HepG2 (cell line): Measurements from ENCODE around the gene ZCCHC24. TPM values are rescaled to one million over a fixed set of nuclear protein-coding genes. Genes with fewer than 3 reads are reported as not detected.

ENCODE experiments used
- CBX1 ChIP-seq: IDR thresholded peaks from one replicate; pipeline ENCODE4 v1.6.1; 2016; ENCODE audit warnings: antibody characterized with exemption, low read depth
- GATAD1 ChIP-seq: IDR thresholded peaks from 2 replicates; pipeline ENCODE4 v1.6.1; 2016; ENCODE audit warnings: missing genetic modification reagents, missing compliant biosample characterization
- KLF11 ChIP-seq: IDR thresholded peaks from 2 replicates; pipeline ENCODE4 v1.6.1; 2016; ENCODE audit warnings: missing compliant biosample characterization
- PHF20 ChIP-seq: sonication (generic); formaldehyde crosslinking; IDR thresholded peaks from 2 replicates; pipeline ENCODE4 v1.5.0; 2020; ENCODE audit warnings: mild to moderate bottlenecking, missing genetic modification reagents
- ZEB1 ChIP-seq: IDR thresholded peaks from 2 replicates; pipeline ENCODE4 v1.6.1; 2012; ENCODE audit warnings: mild to moderate bottlenecking, low read depth, inconsistent platforms; ENCODE audit not compliant: insufficient replicate concordance
- ZNF160 ChIP-seq: sonication (generic); formaldehyde crosslinking; IDR thresholded peaks from 2 replicates; pipeline ENCODE4 v1.8.0; 2022; ENCODE audit warnings: mild to moderate bottlenecking, inconsistent platforms, missing genetic modification reagents
- ZSCAN25 ChIP-seq: sonication (generic); formaldehyde crosslinking; IDR thresholded peaks from 2 replicates; pipeline ENCODE4 v1.8.0; 2022; ENCODE audit warnings: mild to moderate bottlenecking, missing genetic modification reagents
- polyA plus RNA-seq, 8 experiments: library from polyadenylated mRNA; depleted of rRNA in 3 of 8; stranded (reverse) in 7 of 8; unstranded in 1 of 8; fragments of >200 nt; fragmentation: Illumina TruSeq in 4 of 8; extraction: Trizol in 4 of 8; gene quantifications; 2 replicates each; pipeline versions ENCODE4 v1.2.1 to v1.2.3, GENCODE V29; 2011 to 2016; ENCODE audit warnings: low read depth in 4 of 8, missing spikeins in 1 of 8, mixed read lengths in 1 of 8; ENCODE audit not compliant: insufficient read depth in 1 of 8
- total RNA-seq, 5 experiments: library from RNA; depleted of rRNA; stranded (reverse); fragments of >200 nt; fragmentation: Illumina TruSeq; extraction: Trizol; gene quantifications; 2 replicates each; pipeline ENCODE4 v1.2.3, GENCODE V29; 2016; ENCODE audit warnings: low read depth in 1 of 5
- TF ChIP-seq, protein P1 (sequence below): sonication (generic); formaldehyde crosslinking; IDR thresholded peaks from 2 replicates; pipeline ENCODE4 v1.4.0; 2020; ENCODE audit warnings: mild to moderate bottlenecking, missing genetic modification reagents
- TF ChIP-seq, protein P2 (sequence below): sonication (generic); formaldehyde crosslinking; IDR thresholded peaks from 2 replicates; pipeline ENCODE4 v1.9.0; 2021; ENCODE audit warnings: missing genetic modification reagents, mild to moderate bottlenecking, borderline replicate concordance
- TF ChIP-seq, protein P3 (sequence below), 2 experiments: fragments of 450-650 bp in 1 of 2; sonication (generic) in 1 of 2; formaldehyde crosslinking; IDR thresholded peaks; 2 replicates each; pipeline versions ENCODE4 v1.5.0 to v1.8.0; 2020 to 2022; ENCODE audit warnings: mild to moderate bottlenecking in 1 of 2, missing genetic modification reagents in 1 of 2
- TF ChIP-seq, protein P4 (sequence below), 2 experiments: fragments of 450-650 bp in 1 of 2; sonication (generic) in 1 of 2; formaldehyde crosslinking in 1 of 2; IDR thresholded peaks; 2 replicates each; pipeline versions ENCODE4 v1.6.1 to v1.8.0; 2016 to 2022; ENCODE audit warnings: antibody characterized with exemption in 1 of 2, mild to moderate bottlenecking in 1 of 2, missing genetic modification reagents in 1 of 2

Gene ZCCHC24
- total and polyA plus RNA-seq, 2 of the 13 experiments (the other 11 are each of a cell fraction or from before 2014, with no cell fraction given): 3.1 to 7.9 TPM

DNA sequence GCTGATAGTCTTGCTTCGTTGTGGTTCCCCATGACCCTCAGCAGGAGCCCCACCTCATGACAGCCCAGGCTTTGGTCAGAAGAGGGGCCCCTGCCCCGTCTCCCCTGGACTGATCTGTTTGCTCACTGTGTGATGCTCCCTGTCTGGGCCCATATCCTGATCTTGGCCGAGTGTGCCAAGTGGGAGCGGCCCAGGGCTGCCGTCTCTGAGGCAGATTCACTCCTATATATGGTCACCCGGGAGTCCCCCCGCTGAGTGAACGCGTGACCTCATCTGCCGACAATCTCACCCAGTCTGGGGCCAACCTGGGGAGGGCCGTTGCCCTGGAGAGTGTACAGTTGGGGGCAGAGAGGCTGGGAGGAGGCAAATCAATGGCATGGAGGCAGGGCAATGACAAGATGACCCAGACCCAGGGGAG, 63.6 kb downstream of the ZCCHC24 start (continued):
- TF ChIP-seq, protein P1, sequence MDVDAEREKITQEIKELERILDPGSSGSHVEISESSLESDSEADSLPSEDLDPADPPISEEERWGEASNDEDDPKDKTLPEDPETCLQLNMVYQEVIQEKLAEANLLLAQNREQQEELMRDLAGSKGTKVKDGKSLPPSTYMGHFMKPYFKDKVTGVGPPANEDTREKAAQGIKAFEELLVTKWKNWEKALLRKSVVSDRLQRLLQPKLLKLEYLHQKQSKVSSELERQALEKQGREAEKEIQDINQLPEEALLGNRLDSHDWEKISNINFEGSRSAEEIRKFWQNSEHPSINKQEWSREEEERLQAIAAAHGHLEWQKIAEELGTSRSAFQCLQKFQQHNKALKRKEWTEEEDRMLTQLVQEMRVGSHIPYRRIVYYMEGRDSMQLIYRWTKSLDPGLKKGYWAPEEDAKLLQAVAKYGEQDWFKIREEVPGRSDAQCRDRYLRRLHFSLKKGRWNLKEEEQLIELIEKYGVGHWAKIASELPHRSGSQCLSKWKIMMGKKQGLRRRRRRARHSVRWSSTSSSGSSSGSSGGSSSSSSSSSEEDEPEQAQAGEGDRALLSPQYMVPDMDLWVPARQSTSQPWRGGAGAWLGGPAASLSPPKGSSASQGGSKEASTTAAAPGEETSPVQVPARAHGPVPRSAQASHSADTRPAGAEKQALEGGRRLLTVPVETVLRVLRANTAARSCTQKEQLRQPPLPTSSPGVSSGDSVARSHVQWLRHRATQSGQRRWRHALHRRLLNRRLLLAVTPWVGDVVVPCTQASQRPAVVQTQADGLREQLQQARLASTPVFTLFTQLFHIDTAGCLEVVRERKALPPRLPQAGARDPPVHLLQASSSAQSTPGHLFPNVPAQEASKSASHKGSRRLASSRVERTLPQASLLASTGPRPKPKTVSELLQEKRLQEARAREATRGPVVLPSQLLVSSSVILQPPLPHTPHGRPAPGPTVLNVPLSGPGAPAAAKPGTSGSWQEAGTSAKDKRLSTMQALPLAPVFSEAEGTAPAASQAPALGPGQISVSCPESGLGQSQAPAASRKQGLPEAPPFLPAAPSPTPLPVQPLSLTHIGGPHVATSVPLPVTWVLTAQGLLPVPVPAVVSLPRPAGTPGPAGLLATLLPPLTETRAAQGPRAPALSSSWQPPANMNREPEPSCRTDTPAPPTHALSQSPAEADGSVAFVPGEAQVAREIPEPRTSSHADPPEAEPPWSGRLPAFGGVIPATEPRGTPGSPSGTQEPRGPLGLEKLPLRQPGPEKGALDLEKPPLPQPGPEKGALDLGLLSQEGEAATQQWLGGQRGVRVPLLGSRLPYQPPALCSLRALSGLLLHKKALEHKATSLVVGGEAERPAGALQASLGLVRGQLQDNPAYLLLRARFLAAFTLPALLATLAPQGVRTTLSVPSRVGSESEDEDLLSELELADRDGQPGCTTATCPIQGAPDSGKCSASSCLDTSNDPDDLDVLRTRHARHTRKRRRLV: no peak
- TF ChIP-seq, protein P2, sequence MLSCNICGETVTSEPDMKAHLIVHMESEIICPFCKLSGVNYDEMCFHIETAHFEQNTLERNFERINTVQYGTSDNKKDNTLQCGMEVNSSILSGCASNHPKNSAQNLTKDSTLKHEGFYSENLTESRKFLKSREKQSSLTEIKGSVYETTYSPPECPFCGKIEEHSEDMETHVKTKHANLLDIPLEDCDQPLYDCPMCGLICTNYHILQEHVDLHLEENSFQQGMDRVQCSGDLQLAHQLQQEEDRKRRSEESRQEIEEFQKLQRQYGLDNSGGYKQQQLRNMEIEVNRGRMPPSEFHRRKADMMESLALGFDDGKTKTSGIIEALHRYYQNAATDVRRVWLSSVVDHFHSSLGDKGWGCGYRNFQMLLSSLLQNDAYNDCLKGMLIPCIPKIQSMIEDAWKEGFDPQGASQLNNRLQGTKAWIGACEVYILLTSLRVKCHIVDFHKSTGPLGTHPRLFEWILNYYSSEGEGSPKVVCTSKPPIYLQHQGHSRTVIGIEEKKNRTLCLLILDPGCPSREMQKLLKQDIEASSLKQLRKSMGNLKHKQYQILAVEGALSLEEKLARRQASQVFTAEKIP (CRISPR knock-in tag): no peak
- TF ChIP-seq GATAD1 (CRISPR knock-in tag): no peak
- TF ChIP-seq CBX1: no peak
- TF ChIP-seq, protein P3, sequence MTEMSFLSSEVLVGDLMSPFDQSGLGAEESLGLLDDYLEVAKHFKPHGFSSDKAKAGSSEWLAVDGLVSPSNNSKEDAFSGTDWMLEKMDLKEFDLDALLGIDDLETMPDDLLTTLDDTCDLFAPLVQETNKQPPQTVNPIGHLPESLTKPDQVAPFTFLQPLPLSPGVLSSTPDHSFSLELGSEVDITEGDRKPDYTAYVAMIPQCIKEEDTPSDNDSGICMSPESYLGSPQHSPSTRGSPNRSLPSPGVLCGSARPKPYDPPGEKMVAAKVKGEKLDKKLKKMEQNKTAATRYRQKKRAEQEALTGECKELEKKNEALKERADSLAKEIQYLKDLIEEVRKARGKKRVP (CRISPR knock-in tag; IDR thresholded peaks at IDR 0.05): no peak
- TF ChIP-seq, protein P4, sequence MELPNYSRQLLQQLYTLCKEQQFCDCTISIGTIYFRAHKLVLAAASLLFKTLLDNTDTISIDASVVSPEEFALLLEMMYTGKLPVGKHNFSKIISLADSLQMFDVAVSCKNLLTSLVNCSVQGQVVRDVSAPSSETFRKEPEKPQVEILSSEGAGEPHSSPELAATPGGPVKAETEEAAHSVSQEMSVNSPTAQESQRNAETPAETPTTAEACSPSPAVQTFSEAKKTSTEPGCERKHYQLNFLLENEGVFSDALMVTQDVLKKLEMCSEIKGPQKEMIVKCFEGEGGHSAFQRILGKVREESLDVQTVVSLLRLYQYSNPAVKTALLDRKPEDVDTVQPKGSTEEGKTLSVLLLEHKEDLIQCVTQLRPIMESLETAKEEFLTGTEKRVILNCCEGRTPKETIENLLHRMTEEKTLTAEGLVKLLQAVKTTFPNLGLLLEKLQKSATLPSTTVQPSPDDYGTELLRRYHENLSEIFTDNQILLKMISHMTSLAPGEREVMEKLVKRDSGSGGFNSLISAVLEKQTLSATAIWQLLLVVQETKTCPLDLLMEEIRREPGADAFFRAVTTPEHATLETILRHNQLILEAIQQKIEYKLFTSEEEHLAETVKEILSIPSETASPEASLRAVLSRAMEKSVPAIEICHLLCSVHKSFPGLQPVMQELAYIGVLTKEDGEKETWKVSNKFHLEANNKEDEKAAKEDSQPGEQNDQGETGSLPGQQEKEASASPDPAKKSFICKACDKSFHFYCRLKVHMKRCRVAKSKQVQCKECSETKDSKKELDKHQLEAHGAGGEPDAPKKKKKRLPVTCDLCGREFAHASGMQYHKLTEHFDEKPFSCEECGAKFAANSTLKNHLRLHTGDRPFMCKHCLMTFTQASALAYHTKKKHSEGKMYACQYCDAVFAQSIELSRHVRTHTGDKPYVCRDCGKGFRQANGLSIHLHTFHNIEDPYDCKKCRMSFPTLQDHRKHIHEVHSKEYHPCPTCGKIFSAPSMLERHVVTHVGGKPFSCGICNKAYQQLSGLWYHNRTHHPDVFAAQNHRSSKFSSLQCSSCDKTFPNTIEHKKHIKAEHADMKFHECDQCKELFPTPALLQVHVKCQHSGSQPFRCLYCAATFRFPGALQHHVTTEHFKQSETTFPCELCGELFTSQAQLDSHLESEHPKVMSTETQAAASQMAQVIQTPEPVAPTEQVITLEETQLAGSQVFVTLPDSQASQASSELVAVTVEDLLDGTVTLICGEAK (IDR thresholded peaks at IDR 0.05): no peak
- TF ChIP-seq, protein P4 (CRISPR knock-in tag; IDR thresholded peaks at IDR 0.05): peak; percentile 33; the same call in 1 of the 2 replicates
- peak; percentile 29; the same call in 1 of the 2 replicates for TF ChIP-seq ZNF160 (CRISPR knock-in tag)
- TF ChIP-seq ZEB1: no peak
- TF ChIP-seq ZSCAN25 (CRISPR knock-in tag): no peak
- no peak for TF ChIP-seq KLF11 (CRISPR knock-in tag)
- no peak for TF ChIP-seq PHF20 (CRISPR knock-in tag)
